ENCODE data around the gene JUP. TPM values are rescaled to one million over a fixed set of nuclear protein-coding genes. Genes with fewer than 3 reads are reported as not detected.

The JUP gene
- total RNA-seq, 4 donors from 2014 or later: 42.9 to 57.7 (median 51.6) TPM

DNA sequence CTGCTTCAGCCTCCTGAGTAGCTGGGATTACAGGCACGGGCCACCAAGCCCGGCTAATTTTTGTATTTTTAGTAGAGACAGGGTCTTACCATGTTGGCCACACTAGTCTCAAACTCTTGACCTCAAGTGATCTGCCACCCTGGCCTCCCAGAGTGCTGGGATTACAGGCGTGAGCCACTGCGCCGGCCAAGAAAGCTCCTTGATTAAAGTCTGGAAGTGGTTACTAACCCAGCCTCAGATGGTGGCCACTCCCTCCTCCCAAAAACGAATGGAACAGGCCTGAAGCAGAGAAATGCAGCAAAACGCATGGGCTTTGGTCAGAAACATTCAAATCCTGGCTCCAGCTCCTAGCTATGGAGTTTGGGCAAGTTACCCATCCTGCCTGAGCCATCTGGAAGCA is 37.6 kb upstream of the JUP start:
- DNase-seq (ENCODE audit: low spot score in 2 of 2): no peak
- H3K4me3 ChIP-seq: no peak overlapping the region
- TF ChIP-seq EP300 (IDR thresholded peaks at IDR 0.05) (no peak), POLR2A (IDR thresholded peaks at IDR 0.05) (no peak)
- TF ChIP-seq, protein P1, sequence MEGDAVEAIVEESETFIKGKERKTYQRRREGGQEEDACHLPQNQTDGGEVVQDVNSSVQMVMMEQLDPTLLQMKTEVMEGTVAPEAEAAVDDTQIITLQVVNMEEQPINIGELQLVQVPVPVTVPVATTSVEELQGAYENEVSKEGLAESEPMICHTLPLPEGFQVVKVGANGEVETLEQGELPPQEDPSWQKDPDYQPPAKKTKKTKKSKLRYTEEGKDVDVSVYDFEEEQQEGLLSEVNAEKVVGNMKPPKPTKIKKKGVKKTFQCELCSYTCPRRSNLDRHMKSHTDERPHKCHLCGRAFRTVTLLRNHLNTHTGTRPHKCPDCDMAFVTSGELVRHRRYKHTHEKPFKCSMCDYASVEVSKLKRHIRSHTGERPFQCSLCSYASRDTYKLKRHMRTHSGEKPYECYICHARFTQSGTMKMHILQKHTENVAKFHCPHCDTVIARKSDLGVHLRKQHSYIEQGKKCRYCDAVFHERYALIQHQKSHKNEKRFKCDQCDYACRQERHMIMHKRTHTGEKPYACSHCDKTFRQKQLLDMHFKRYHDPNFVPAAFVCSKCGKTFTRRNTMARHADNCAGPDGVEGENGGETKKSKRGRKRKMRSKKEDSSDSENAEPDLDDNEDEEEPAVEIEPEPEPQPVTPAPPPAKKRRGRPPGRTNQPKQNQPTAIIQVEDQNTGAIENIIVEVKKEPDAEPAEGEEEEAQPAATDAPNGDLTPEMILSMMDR (IDR thresholded peaks at IDR 0.05): no peak
- peaks cover 0 to 69% (median 0%) of the 10 kb centered on the region in 3 donors for H3K36me3 ChIP-seq
- WGBS, 2 donors: 53 to 64% methylated on average over 6 of the region's 7 CpGs
- no peak overlapping the region for H3K27ac ChIP-seq
- no peaks in the 10 kb centered on the region for H3K27me3 ChIP-seq
- H3K9me3 ChIP-seq: no peaks in the 10 kb centered on the region
- H3K4me1 ChIP-seq: peaks cover 0 to 13% (median 0%) of the 10 kb centered on the region in 4 donors

DNA sequence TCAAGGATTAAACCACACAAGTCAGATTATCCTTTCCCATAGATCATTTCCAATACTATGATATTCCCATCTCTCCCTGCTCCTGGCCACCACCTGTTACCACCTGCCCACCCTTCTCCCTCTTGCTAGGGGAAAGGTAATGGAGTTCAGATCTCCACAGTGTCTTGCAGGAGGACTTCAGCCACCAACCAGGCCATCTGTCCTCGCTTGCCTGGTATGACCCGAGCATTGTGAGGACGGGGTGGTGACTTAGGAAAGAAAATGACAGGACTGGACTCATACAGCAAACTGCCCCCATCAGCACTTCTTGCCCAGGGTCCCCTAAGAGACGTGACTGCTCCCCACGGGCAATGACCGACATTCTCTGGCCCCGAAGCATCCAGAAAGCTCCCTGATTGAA is 37.1 kb upstream of the JUP start:
- Histone ChIP-seq H3K27ac (no peak overlapping the region), H3K4me1 (peaks cover 0 to 13% (median 0%) of the 10 kb centered on the region in 4 donors), H3K36me3 (peaks cover 0 to 67% (median 0%) of the 10 kb centered on the region in 3 donors), H3K4me3 (no peak overlapping the region), H3K9me3 (no peaks in the 10 kb centered on the region), H3K27me3 (no peaks in the 10 kb centered on the region)
- 78 to 79% methylated on average over 7 of the region's 7 CpGs for WGBS, 2 donors
- TF ChIP-seq POLR2A (IDR thresholded peaks at IDR 0.05) (no peak), EP300 (IDR thresholded peaks at IDR 0.05) (no peak)
- TF ChIP-seq, protein P1 (IDR thresholded peaks at IDR 0.05): no peak
- no peak for DNase-seq (ENCODE audit: low spot score in 2 of 2)

DNA sequence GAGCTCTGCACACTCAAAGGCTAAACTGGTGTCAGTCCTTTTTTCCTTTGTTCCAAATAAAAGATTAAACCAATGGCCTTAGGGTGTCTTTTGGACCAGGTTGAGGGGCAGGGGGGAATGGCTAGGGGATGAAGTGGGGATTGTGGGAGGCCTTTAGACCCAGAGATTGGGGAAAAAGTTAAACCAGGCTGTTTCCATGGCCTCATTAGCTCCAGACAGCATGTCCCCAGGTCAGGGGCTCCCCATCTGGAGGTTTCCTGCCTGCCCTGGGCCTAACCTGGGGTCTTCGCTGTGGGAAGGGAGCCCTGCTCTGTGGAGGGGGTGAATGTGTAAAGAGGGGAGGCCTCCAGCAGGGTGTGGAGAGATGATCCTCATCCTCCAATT is 36.6 kb upstream of the JUP start:
- TF ChIP-seq, protein P1 (IDR thresholded peaks at IDR 0.05): no peak
- TF ChIP-seq EP300 (IDR thresholded peaks at IDR 0.05) (no peak), POLR2A (IDR thresholded peaks at IDR 0.05) (no peak)
- peaks cover 0 to 65% (median 0%) of the 10 kb centered on the region in 3 donors for H3K36me3 ChIP-seq
- no peak for DNase-seq (ENCODE audit: low spot score in 2 of 2)
- no peak overlapping the region for H3K4me3 ChIP-seq
- H3K27me3 ChIP-seq: no peaks in the 10 kb centered on the region
- H3K4me1 ChIP-seq: peaks cover 0 to 13% (median 0%) of the 10 kb centered on the region in 4 donors
- WGBS, 2 donors: 60 to 67% methylated on average over 1 of the region's 1 CpG
- H3K27ac ChIP-seq: no peak overlapping the region
- H3K9me3 ChIP-seq: no peaks in the 10 kb centered on the region

DNA sequence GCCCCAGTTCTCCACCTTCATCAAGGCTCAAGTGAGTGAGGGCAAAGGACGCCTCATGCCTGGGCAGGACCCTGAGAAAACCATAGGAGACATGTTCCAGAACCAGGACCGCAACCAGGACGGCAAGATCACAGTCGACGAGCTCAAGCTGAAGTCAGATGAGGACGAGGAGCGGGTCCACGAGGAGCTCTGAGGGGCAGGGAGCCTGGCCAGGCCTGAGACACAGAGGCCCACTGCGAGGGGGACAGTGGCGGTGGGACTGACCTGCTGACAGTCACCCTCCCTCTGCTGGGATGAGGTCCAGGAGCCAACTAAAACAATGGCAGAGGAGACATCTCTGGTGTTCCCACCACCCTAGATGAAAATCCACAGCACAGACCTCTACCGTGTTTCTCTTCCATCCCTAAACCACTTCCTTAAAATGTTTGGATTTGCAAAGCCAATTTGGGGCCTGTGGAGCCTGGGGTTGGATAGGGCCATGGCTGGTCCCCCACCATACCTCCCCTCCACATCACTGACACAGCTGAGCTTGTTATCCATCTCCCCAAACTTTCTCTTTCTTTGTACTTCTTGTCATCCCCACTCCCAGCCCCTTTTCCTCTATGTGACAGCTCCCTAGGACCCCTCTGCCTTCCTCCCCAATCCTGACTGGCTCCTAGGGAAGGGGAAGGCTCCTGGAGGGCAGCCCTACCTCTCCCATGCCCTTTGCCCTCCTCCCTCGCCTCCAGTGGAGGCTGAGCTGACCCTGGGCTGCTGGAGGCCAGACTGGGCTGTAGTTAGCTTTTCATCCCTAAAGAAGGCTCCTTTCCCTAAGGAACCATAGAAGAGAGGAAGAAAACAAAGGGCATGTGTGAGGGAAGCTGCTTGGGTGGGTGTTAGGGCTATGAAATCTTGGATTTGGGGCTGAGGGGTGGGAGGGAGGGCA is 36.0 kb upstream of the JUP start:
- no peak for TF ChIP-seq EP300 (IDR thresholded peaks at IDR 0.05)
- TF ChIP-seq, protein P1 (IDR thresholded peaks at IDR 0.05): no peak
- no peak for TF ChIP-seq POLR2A (IDR thresholded peaks at IDR 0.05)
- 64 to 69% methylated on average over 9 to 12 of the region's 12 CpGs for WGBS, 2 donors
- H3K4me3 ChIP-seq: no peak overlapping the region

DNA sequence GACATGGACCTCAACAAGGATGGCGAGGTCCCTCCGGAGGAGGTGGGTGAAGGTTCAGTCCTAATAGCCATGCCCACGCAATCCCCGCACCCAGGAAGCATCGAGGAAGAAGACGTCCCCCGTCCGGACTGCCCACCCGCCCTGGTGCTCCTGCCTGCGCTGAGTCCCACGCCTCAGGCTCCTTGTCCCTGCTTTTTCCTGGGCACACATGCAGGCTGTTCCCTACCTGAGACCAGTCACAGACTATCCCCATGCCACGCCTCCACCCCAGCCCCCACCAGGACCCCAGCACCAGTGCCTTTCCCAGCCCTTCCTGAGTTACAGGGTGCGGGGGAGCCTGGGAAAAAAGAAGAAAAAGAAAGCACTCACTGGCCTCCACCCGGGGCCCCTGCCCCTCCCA is 35.3 kb upstream of the JUP start:
- TF ChIP-seq EP300 (IDR thresholded peaks at IDR 0.05): no peak
- TF ChIP-seq, protein P1 (IDR thresholded peaks at IDR 0.05): no peak
- no peak for TF ChIP-seq POLR2A (IDR thresholded peaks at IDR 0.05)
- DNase-seq (ENCODE audit: low spot score in 2 of 2): no peak
- Histone ChIP-seq H3K4me3 (no peak overlapping the region), H3K9me3 (no peaks in the 10 kb centered on the region), H3K4me1 (peaks cover 0 to 13% (median 0%) of the 10 kb centered on the region in 4 donors), H3K27ac (no peak overlapping the region), H3K27me3 (no peaks in the 10 kb centered on the region), H3K36me3 (peaks cover 0 to 61% (median 0%) of the 10 kb centered on the region in 3 donors)
- WGBS, 2 donors: 83 to 86% methylated on average over 14 of the region's 14 CpGs

More for the DNA sequence above, 36.0 kb upstream of the JUP start:
- Histone ChIP-seq H3K27ac (no peak overlapping the region), H3K4me1 (peaks cover 0 to 13% (median 0%) of the 10 kb centered on the region in 4 donors), H3K9me3 (no peaks in the 10 kb centered on the region), H3K36me3 (peaks cover 0 to 62% (median 0%) of the 10 kb centered on the region in 3 donors), H3K27me3 (no peaks in the 10 kb centered on the region)
- no peak for DNase-seq (ENCODE audit: low spot score in 2 of 2)
